ENCODE results near the gene OPALIN. TPM values are rescaled to one million over a fixed set of nuclear protein-coding genes. Genes with fewer than 3 reads are reported as not detected.
A peak's percentile ranks its signal among the peaks of the same experiment; 100 is the strongest.

OPALIN gene
- total and polyA plus RNA-seq, 10 of the 15 experiments (the other 5 are each of a cell fraction or from before 2014, with no cell fraction given), result not detected

GRCh38 chr10:96370584-96371157 lies 11.9 kb upstream of the OPALIN start:
- no peak overlapping the region for H3K4me3 ChIP-seq
- CTCF ChIA-PET, result interaction anchor here (0.6 to 8.1 kb wide), 34 partner anchors 8 to 833 kb away, joined by 3 to 64 read pairs (median 4); partner anchors contain the start of genes OPALIN and TLL2
- TF ChIP-seq RAD21 (IDR thresholded peaks at IDR 0.05; ENCODE audit: insufficient read depth, low read depth, low read length) (peak; percentile 60), NFYA (IDR thresholded peaks at IDR 0.05; ENCODE audit: borderline replicate concordance, low read depth, low read length) (no peak), NKRF (conservative IDR thresholded peaks at IDR 0.05) (no peak), RUNX3 (IDR thresholded peaks at IDR 0.05; ENCODE audit: low read length) (peak; percentile 21; the same call in 1 of the 2 replicates), NR2C2 (IDR thresholded peaks at IDR 0.05; ENCODE audit: borderline replicate concordance, control insufficient read depth, insufficient read length, low read depth) (no peak), CTCF (IDR thresholded peaks at IDR 0.05 in 2 of 3, conservative IDR thresholded peaks at IDR 0.05 in 1 of 3; ENCODE audit: control insufficient read depth in 2 of 3, extremely low read depth in 1 of 3, insufficient read depth in 1 of 3, low read depth in 3 of 3, low read length in 3 of 3) (peak; percentile 71 to 93 (median 84))
- peaks cover 8% of the 10 kb centered on the region for H3K4me1 ChIP-seq (ENCODE audit: control insufficient read depth, insufficient read depth, low read length)
- intact Hi-C loops (cut with micrococcal nuclease; ENCODE audit: unreplicated experiment) (no loop called here), in situ Hi-C loops (cut with MboI) (no loop called here)
- no peaks in the 10 kb centered on the region for H3K9me3 ChIP-seq (replicated peaks; ENCODE audit: control insufficient read depth, insufficient read depth, low read length)
- POLR2A ChIA-PET, result no interaction called here
- H3K79me2 ChIP-seq (ENCODE audit: control insufficient read depth, insufficient read depth, low read length), result no peaks in the 10 kb centered on the region
- no peak overlapping the region for H3K9ac ChIP-seq (ENCODE audit: control insufficient read depth, insufficient read depth, low read length)
- no TSS peak for BruUV-seq (replicated peaks)
- ATAC-seq (peak; percentile 67), DNase-seq (ENCODE audit: low read depth, low spot score) (no peak), FAIRE-seq (peak; percentile 86)
- RAD21 ChIA-PET (ENCODE audit: unreplicated experiment), result interaction anchor here (0.6 to 1.7 kb wide), 3 partner anchors 23 to 702 kb away, joined by 3 to 5 read pairs (median 5); partner anchors contain the start of gene TLL2
- no peaks in the 10 kb centered on the region for H3K36me3 ChIP-seq (ENCODE audit: control insufficient read depth in 2 of 2, insufficient read depth in 2 of 2, low read length in 1 of 2)
- SMC1A ChIA-PET (ENCODE audit: uncharacterized antibody, unreplicated experiment), result interaction anchor here (1.0 to 1.6 kb wide), 2 partner anchors 26 to 654 kb away, joined by 3 to 4 read pairs; no protein-coding TSS in a partner anchor
- no peak overlapping the region for H3K4me2 ChIP-seq (ENCODE audit: control insufficient read depth, insufficient read depth)
- no peak overlapping the region; the same call in 1 of the 2 replicates for H2AFZ ChIP-seq (ENCODE audit: control insufficient read depth, low read depth, low read length)
- 15% methylated on average over 16 of the region's 16 CpGs for WGBS (ENCODE audit: insufficient coverage, insufficient replicate concordance, low lambda C conversion rate, missing lambda C conversion rate)
- H4K20me1 ChIP-seq (ENCODE audit: control insufficient read depth, insufficient read depth), result no peaks in the 10 kb centered on the region
- H3K27me3 ChIP-seq (replicated peaks in 1 of 2; ENCODE audit: control insufficient read depth in 2 of 2, insufficient read depth in 2 of 2, low read length in 1 of 2), result no peaks in the 10 kb centered on the region; a peak in 1 of 4 replicates
- H3K27ac ChIP-seq (ENCODE audit: control insufficient read depth, insufficient read depth), result no peak overlapping the region

All from GM12878 (cell line).